Endothelial cell of umbilical vein (primary cell): ENCODE measurements around the gene IPO9.

Source experiments
- CTCF ChIP-seq, 2 donors: IDR thresholded peaks; 1 replicate in 1 of 2; 2 replicates in 1 of 2; pipeline ENCODE4 v1.5.1; 2011; ENCODE audit warnings: low read length in 2 of 2, mild to moderate bottlenecking in 2 of 2, moderate library complexity in 2 of 2, control low read depth in 1 of 2, inconsistent platforms in 1 of 2, low read depth in 1 of 2; ENCODE audit not compliant: insufficient read depth in 1 of 2; ENCODE audit errors: extremely low read depth in 1 of 2
- EZH2 ChIP-seq: IDR thresholded peaks from 2 replicates; pipeline ENCODE4 v1.6.1; 2012; ENCODE audit warnings: borderline replicate concordance, low read depth, mild to moderate bottlenecking, moderate library complexity, low read length, inconsistent platforms; ENCODE audit not compliant: severe bottlenecking
- GATA2 ChIP-seq: IDR thresholded peaks from 2 replicates; pipeline ENCODE4 v1.7.0; 2011; ENCODE audit warnings: low read depth, mild to moderate bottlenecking, moderate library complexity, mixed read lengths, low read length; ENCODE audit not compliant: insufficient read length, insufficient read depth
- MAX ChIP-seq: IDR thresholded peaks from 2 replicates; pipeline ENCODE4 v1.6.1; 2011; ENCODE audit not compliant: insufficient read depth, insufficient read length
- POLR2A ChIP-seq: IDR thresholded peaks from 2 replicates; pipeline ENCODE4 v1.6.1; 2012; ENCODE audit warnings: low read depth, mild to moderate bottlenecking, control low read depth, low read length
- POLR2AphosphoS5 ChIP-seq: IDR thresholded peaks from 2 replicates; pipeline ENCODE4 v1.6.1; 2012; ENCODE audit warnings: low read depth, mild to moderate bottlenecking, control low read depth, low read length, moderate library complexity; ENCODE audit not compliant: insufficient read depth

GRCh38 chr1:201838381-201838780 is 9.4 kb downstream of the IPO9 start:
- no peak for TF ChIP-seq GATA2
- TF ChIP-seq POLR2A = no peak
- TF ChIP-seq CTCF (IDR thresholded peaks at IDR 0.05; ENCODE audit: extremely low read depth in 1 of 2, insufficient read depth in 1 of 2, low read depth in 1 of 2, low read length in 2 of 2) = no peak
- TF ChIP-seq EZH2 = no peak
- no peak for TF ChIP-seq POLR2AphosphoS5
- no peak for TF ChIP-seq MAX
